Measurements from ENCODE around the gene ALKBH1.
A peak's percentile ranks its signal among the peaks of the same experiment; 100 is the strongest.
"Not testable (repeated sequence)": the region's sequence is repeated elsewhere in the genome, so short reads cannot be mapped to it uniquely, and the experiment has no call there.

Gene ALKBH1

GRCh38 chr14:77673193-77673592 lies 34.6 kb downstream of the ALKBH1 start:
- no peak for DNase-seq (ENCODE audit: low spot score)

GRCh38 chr14:77667331-77667730 lies 40.5 kb downstream of the ALKBH1 start:
- DNase-seq (ENCODE audit: low spot score) = no peak

DNA sequence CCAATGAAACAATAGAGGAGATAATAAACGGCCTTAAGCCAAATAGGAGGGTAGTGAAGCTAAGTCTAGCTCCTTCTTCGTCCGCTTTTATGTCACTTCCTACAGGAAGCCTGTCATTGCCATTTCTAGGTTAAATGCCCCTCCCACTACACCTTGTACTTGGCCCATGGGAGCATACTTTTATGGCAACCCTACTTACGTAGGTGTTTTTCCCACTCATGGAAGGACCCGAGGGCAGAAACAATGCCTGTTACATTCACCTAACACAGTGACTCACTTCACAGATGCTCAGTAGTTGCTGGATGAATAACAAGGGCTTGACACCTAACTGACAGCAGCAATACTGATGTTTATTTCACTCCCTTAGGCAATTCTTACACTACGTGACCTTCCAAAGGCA lies 44.5 kb downstream of the ALKBH1 start:
- DNase-seq (ENCODE audit: low spot score) = no peak

- DNase-seq (ENCODE audit: low spot score) = not testable (repeated sequence)
These were observed 46.3 kb downstream of the ALKBH1 start for GRCh38 chr14:77661562-77661961.

- DNase-seq (ENCODE audit: low spot score) = no peak
These were observed 47.1 kb downstream of the ALKBH1 start for GRCh38 chr14:77660754-77661153.

- no peak for DNase-seq (ENCODE audit: low spot score)
These were observed 48.0 kb downstream of the ALKBH1 start for GRCh38 chr14:77659831-77660230.

DNA sequence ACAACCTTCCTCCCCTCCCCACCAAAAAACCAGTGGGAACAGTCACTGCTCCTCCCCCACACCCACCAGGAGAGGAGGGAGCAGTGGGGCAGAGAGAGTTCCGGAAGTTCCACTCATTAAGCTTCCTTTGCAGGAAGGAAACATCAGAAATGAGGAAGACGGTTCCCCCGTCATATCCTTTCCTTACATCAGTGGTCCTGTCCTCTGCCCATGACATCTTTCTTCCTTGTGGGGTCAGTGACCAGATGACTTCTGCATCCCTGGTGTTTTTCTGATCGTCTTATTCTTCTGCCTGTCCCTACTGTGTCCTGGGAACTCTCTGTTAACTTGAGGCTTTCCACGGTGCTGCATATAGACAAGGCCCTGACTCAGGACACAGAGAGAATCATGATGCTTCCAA lies 50.5 kb downstream of the ALKBH1 start:
- no peak for DNase-seq (ENCODE audit: low spot score)

DNA sequence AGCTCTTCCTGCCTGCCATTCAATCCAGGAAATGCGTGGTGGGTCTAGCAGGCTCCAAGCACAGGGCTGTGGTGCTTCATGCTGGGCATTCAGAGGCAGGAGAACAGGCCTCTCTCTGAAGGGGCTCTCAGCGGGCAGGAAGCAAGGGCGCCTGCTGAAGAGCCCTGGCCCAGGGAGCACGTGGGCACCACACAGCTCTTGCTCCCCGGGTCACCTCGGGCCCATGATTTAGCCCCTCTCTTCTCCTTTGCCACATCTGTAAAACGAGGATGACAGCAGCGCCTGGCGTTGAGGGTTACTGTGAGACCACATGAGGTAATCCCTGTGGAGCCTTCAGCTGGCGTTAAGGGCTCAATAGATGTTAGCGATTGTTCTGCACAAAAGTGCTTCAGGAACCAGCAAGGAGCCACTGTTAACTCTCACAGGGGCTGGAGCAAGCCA lies 53.8 kb downstream of the ALKBH1 start:
- DNase-seq (ENCODE audit: low spot score) = no peak

DNA sequence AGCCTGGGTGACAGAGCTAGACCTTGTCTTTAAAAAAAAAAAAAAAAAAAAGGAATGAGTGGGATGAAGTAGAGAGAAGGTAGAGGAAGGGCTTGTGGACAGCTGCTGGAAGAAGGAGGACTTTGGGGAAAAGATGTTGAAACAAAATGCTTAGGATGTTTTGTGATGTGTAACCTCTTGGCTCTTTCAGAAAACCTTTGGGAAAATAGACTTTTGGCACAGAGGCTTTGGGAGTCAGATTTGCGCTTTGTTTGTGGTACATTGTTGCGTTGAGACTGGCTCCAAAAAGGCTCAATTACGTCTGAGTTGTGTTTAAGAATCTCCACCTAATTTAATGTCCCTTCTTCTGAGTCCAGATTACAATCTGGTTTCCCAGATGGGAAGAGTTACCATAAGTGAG lies 58.5 kb downstream of the ALKBH1 start:
- DNase-seq (ENCODE audit: low spot score) = no peak

GRCh38 chr14:77648520-77649200 lies 59.2 kb downstream of the ALKBH1 start:
- DNase-seq (ENCODE audit: low spot score) = no peak

DNA sequence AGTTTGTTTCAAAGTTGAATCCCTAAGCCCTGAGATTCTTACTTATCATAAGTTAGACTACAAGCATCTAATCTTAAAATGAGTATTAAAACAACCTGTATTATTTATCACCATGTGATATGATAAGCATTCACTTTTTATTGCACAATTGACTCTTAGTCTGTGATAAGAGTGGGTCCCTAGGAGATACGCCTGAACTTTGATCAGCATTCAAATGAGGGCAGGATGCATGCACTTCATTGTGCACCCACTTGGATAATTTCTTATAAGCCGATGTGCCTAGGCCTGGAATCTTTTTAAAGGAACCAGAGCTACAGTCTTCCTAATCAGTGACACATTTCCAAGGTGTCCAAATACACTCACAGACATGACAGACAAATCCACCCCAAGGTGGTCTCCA lies 60.0 kb downstream of the ALKBH1 start:
- no peak for DNase-seq (ENCODE audit: low spot score)

DNA sequence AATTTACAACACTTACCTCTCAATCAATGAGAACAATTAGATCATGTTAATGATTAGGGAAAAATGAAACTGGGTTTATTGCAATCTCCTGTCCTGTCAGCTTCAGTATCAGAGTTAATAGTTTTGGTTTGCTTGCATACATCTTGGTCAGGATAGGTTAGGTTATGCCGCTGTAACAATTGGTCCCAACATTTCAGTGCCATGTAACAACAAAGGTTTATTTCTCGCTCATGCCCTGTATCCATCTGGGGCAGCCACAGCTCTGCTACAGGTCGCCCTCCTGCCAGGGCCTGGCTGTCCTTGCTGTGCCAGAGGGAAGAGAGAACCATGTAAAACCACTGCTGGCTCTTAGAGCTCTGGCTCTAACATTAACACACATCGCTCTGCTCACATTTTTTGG lies 60.9 kb downstream of the ALKBH1 start:
- DNase-seq (ENCODE audit: low spot score) = no peak

DNA sequence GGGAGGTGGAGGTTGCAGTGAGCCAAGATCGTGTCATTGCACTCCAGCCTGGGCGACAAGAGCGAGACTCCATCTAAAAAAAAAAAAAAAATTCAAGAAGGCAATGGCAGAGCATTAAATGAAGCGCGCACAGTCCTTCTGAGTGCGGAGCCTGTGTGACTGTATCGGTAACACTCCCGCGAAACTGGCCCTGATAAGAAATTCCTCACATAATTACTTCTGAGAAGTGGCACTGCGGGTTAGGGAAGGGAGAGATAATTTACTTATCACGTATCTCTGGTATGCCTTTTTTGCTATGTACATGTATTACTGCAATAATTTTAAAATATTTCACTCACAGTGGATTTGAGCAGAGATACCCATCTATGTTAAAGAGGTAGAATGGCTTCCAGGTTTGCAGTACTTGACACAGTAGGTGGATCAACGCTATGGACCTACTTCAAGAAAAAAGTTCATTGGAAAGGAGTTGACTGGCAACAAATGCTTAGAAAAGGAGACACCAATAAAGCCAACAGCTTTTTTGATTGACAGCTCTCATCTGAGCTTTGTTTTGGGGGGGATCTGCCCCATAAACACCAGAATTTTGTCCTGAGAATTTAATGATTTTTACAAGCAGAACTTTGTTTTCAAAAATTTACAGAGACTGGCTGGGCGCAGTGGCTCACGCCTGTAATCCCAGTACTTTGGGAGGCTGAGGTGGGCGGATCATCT lies 62.1 kb downstream of the ALKBH1 start:
- no peak for DNase-seq (ENCODE audit: low spot score)

DNA sequence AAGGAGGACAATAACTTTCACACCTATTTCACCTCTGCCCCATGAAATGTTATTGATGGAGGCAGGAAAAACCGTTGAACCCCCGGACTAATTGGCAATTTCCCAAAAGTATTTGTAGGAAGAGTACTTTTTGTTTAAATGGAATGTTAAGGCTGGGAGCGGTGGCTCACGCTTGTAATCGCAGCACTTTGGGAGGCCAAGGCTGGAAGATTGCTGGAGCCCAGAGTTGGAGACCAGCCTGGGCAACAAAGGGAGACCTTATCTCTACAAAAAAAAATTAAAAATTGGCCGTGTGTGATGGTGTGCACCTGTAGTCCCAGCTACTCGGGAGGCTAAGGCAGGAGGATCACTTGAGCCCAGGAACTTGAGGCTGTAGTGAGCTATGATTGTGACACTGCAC lies 65.4 kb downstream of the ALKBH1 start:
- DNase-seq (ENCODE audit: low spot score) = no peak

GRCh38 chr14:77641534-77642341 lies 66.1 kb downstream of the ALKBH1 start:
- peak; percentile 64 for DNase-seq (ENCODE audit: low spot score)

GRCh38 chr14:77640756-77641533 lies 66.9 kb downstream of the ALKBH1 start:
- no peak for DNase-seq (ENCODE audit: low spot score)

- DNase-seq (ENCODE audit: low spot score) = no peak
These were observed 69.1 kb downstream of the ALKBH1 start for GRCh38 chr14:77638771-77639171.

DNA sequence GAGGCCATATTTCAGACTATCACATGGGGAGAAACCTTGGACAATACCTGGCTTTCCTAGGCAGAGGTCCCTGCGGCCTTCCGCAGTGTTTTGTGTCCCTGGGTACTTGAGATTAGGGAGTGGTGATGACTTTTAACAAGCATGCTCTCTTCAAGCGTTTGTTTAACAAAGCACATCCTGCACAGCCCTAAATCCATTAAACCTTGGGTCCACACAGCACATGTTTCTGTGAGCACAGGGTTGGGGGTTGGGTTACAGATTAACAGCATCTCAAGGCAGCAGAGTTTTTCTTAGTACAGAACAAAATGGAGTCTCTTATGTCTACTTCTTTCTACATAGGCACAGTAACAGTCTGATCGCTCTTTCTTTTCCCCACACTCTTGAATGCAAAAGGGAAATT lies 72.0 kb downstream of the ALKBH1 start:
- not testable (repeated sequence) for DNase-seq (ENCODE audit: low spot score)

DNA sequence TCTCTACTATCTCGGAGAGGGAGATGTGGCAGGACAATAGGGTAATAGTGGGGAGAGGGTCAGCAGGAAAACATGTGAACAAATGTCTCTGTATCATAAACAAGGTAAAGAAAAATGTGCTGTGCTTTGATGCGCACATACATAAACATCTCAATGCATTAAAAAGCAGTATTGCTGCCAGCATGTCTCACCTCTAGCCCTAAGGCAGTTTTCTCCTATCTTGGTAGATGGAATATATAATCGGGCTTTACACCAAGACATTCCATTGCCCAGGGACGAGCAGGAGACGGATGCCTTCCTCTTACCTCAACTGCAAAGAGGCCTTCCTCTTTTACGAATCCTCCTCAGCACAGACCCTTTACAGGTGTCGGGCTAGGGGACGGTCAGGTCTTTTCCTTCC lies 72.4 kb downstream of the ALKBH1 start:
- DNase-seq (ENCODE audit: low spot score) = not testable (repeated sequence)

- no peak for DNase-seq (ENCODE audit: low spot score)
These were observed 77.7 kb downstream of the ALKBH1 start for GRCh38 chr14:77630111-77630510.

GRCh38 chr14:77625360-77625759 lies 82.5 kb downstream of the ALKBH1 start:
- DNase-seq (ENCODE audit: low spot score) = no peak

GRCh38 chr14:77623201-77623600 lies 84.6 kb downstream of the ALKBH1 start:
- DNase-seq (ENCODE audit: low spot score) = no peak

Data from CD4-positive, alpha-beta T cell treated with Interleukin-15 for 4 hours (primary cell).